GM20431 (cell line): ENCODE results near the gene ALS2CL.

Experiments used
- in situ Hi-C: fragments of 300-500 bp; cut with MseI, MboI; formaldehyde crosslinking; loops from one replicate; pipeline ENCODE4 v1.15.0; 2020; ENCODE audit warnings: low sequenced_read_pairs; ENCODE audit not compliant: unreplicated experiment

The ALS2CL gene

GRCh38 chr3:46669191-46669999 is 24.1 kb downstream of the ALS2CL start:
- in situ Hi-C loops = no loop called here

- in situ Hi-C loops = no loop called here
These were observed 24.9 kb downstream of the ALS2CL start for GRCh38 chr3:46668591-46668990.

GRCh38 chr3:46668116-46668515 is 25.4 kb downstream of the ALS2CL start:
- in situ Hi-C loops = no loop called here

DNA sequence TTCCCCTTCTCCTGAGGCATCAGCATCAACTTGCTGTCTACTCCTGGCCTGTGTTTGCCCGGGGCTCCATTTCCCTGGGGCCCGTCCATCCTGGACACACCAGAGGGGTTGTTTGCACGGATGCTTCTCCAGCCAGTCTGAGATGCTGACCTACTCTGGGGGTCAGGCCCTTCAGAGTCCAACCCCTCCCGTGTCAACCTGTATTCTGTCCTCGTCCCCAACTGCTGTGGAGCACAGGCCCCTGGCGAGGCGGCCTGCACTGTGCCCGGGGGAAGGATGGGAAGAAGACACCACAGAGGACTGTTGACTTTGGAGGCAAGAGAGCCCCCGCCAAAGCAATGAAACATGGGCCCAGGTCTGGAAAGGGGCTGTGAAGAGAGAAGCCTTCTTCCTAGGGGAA is 25.8 kb downstream of the ALS2CL start:
- in situ Hi-C loops = no loop called here

- in situ Hi-C loops = no loop called here
These were observed 26.3 kb downstream of the ALS2CL start for GRCh38 chr3:46667061-46667621.

DNA sequence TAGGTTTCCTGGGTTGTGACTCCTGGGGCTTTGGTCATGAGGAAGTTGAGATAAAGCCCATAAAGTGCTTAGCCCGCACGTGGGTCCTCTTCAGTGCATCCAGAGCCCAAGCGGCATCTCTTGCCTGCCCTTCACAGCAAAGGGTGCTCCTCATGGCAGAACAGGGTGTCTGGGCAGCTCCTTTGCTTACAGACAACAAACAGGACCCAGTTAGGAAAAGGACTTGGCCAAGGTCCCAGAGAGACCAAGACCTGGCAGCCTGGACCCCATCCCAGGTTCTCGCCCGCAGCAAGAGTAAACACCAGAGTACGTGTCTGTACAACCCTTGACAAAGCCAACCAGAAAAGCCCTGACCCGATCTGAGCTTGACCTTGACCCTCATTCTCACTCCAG is 27.0 kb downstream of the ALS2CL start:
- in situ Hi-C loops = no loop called here

- in situ Hi-C loops = no loop called here
These were observed 27.6 kb downstream of the ALS2CL start for GRCh38 chr3:46665763-46666452.

DNA sequence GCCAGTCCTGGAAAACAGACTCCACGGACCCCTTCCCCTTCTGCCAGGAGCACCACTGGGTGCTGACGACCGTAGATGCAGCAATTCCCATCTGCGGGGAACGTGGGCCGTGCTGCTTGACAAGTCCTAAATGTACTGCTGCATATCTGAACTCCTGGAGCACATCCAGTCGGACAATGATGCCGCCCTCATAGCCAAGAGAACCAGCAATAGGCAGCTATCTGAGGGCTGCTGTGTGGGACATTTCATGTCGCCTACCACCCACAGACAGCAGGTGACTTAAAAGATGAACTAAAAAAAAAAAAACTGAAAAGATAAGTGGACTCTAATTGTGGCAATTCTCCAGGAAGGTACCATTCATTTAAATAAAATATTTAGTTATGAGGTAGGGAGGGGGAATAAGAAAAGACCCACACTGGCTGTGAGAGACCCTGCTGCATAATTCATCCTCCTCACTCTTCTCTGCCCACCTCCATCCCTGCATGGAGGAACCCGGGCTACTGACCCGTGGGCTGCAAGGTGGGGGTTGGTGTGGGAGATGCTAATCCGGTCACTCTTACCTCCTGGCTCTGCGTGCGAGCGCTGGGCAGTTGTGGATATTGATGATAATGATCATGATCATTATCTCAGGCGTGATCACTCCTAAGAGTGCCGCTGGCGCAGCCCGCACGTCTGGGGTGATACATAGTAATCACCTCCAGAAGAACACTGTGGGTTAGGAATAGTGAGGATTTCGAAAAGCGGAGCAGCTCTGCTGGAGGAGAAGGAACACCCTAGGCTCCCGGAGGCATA is 28.3 kb downstream of the ALS2CL start:
- in situ Hi-C loops = no loop called here

DNA sequence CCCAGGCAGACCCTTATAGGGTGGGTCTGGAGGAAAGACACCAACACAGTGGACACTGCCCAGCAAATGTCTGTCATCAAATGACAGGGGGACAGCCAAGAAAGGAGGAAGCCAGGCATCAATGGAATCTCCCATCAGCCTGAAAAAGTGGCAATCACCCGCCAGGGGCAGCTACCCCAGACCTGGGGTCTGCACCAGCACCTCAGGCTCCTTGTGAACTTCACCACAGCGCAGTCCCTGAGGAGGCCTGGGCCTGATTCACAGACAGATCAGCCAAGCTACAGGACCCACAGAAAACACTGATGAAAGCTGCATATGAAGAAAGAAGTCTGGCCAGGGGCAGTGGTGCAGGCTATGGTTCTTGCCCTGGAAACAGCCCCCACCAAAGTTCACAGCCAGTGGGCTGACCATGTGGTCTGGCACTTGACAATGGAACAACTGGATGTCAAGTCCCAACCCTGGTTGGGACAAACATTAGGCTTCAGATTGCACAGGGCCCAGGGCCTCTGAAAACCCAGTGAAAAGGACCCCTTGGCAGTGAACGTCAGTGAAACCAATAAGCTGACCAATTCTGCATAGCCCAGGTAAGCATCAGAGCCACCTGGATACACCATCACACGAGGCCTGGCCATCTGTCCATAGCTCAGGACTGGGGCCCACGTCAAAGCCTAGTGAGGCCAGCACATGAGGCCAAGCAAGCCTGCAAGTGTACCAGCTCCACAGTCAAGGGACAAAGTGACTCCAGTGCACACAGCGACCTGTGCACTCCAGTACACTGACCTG is 29.1 kb downstream of the ALS2CL start:
- in situ Hi-C loops = no loop called here

DNA sequence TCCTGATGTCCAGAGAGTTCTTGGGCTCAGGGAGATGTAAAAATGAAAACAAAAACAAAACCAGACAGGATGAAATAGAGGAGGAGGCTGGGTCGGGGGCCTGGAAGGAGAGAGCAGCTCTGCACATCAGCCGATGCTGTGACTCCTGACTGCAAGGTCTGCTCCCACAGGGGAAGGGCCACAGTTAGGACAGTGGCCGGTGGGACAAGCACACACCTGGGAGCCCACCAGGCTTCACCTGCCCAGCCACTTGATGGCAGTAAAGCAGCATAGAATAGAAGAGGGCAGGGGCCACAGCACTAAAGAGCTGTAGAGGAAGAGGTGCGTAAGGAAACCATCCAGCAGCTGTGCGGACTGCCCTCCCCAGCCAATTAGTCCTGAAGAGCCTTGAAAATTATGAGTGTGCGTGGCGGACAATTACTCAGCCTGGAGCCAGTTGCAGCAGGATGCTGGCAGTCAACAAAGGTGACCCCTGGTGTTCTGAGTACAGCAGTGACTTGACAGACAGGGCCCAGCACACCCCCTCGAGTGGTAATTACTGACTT is 29.8 kb downstream of the ALS2CL start:
- in situ Hi-C loops = no loop called here

DNA sequence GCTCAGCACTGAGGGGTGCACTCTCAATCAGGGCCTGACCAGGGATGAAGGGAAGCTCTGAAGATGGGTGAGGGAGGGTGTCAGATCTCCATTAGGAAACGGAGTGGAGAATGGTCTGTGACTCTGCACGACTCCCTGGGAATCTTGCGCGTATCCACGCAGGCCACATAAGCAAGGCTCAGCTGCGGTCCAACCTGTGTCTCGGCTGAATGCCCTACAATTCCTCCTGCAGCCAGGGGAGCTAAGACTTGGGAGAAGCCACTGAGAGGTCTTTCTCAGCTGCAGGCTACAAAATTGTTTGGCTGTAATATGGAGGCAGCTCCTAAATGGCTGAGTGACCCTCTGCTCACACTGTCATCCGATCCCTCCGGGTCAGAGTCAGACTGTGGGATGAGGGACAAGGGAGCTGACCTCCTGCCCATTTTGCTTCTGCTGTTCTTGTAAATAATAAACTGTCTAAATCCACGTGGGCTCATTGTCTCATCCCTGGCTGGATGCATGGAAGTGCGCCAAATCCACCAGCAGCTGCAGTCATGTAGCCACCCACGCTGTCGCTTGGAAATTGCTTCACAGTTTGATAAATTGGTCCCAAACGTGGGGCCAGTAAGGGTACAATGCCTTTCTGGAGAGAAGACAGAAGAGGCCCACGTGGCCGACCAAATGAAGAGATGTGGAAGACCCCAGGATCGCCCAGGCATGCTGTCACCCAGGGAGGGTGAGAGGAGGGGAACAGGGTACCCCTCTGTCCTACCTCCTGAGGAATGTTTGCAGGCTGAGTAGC is 30.5 kb downstream of the ALS2CL start:
- in situ Hi-C loops = no loop called here

- in situ Hi-C loops = no loop called here
These were observed 31.4 kb downstream of the ALS2CL start for GRCh38 chr3:46661776-46662766.

DNA sequence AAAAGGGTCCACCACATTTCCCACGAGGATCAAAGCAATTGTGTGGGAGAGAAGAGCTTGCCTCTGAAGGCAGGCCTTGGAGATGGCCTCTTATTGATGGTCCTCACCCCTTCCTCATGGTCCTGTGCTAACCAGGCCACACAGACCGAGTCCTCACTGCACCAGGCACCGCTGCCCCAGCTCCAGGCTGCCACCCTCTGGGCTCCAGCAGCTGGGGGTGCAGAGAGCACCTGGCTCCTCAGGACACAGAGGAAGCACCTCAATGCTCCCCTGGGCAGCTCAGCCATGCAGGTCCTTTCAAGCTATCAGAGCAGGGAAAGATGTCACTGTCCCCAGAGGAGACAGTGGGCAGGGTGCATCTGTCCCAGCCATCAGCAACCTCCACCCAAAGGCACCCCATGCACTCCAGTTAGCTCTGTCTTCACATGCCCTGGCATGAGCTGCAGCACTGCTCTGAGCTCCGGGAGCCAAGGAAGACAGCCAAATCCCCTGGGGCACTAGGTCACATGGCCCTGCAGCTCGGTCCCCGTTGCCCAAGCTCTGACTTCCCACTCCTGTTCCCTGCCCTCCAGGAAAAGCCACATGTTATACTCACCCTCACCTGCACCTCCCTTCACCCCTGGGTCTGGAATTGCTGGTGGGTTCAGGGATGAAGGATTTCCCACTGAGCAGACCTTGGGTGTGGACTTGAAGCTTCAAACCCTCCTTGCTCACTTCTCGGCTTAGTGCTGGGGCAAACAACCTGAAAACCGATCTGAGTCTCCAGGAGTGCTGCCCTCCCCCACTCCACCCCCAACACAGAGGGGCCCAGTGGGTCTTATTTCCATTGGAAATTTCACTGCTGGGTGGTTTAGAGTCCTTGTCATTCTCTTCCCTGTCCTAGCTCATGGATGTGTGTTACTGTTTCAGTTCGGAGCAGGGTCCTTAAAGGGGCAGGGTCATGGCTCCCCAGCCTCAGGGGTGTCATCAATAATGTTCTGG is 32.6 kb downstream of the ALS2CL start:
- in situ Hi-C loops = no loop called here

DNA sequence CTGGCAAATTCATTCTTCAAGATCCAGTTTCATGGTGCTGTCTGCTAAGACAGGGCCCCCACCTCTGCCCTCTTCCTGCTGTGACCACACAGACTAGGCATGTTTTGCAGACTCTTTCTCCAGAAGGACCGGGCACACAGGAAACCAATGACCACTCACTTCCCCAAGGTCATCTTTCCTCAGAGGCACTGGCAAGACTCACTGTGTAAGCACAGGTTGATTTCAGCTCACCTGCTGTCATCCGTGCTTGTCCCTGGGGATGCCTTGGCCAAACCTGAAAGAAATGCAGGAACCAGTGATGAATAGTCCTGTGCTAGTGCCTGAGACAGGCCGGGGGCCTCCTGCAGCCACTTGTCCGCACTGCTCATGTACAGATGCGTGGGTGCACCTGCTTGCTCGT is 33.5 kb downstream of the ALS2CL start:
- in situ Hi-C loops = no loop called here

GRCh38 chr3:46659285-46659684 is 34.2 kb downstream of the ALS2CL start:
- in situ Hi-C loops = no loop called here

GRCh38 chr3:46656778-46657556 is 36.5 kb downstream of the ALS2CL start:
- in situ Hi-C loops = no loop called here
